Frontal cortex (tissue), 4 donors: ENCODE results near the gene C9orf85. TPM values are rescaled to one million over a fixed set of nuclear protein-coding genes. Genes with fewer than 3 reads are reported as not detected.
"Not testable (repeated sequence)": the region's sequence is repeated elsewhere in the genome, so short reads cannot be mapped to it uniquely, and the experiment has no call there.

Experiments used
- DNase-seq, 2 donors: peaks; one replicate each; pipeline ENCODE4 v3.0.0; 2012; ENCODE audit warnings: low spot score in 2 of 2
- FAIRE-seq: peaks from 2 replicates; lab custom pipeline; 2012; peaks lifted over from hg19 to GRCh38; lab: Jason Lieb, UNC
- total RNA-seq: library from RNA; depleted of rRNA; stranded (reverse); fragments of >200 nt; gene quantifications from one replicate; pipeline ENCODE4 v1.2.3, GENCODE V29; 2014
- donor health status: control.
- donor health status: control.
- donor health status: control.

The C9orf85 gene
- total RNA-seq, 1 donor from 2014 or later = 19.2 TPM

DNA sequence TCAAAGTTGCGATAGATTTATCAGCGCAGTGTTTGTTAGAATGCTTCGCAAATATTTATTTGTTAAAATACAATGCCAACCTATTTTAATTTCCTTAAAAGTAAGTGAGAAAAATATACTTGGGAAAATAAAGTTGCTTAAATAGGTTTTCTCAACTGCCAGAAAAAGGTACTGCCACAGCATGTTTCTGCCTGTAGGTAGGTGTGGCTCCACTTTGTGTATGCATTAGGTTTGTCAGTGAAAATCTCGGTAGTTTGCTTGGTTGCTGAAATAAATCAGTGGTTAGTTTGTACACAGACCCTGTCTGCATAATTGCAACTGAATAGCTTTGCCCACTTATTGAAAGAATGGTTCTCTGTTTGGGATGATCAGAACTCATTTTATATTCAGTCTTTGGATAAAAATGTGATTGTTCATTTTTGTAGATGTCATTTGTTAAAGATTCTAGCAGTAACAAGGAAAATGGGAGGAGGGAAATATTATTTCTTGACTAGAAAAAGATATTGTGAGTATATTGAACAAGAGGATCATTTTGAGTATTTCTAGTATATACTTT lies 25.7 kb downstream of the C9orf85 start:
- FAIRE-seq (no peak), DNase-seq (no peak)

DNA sequence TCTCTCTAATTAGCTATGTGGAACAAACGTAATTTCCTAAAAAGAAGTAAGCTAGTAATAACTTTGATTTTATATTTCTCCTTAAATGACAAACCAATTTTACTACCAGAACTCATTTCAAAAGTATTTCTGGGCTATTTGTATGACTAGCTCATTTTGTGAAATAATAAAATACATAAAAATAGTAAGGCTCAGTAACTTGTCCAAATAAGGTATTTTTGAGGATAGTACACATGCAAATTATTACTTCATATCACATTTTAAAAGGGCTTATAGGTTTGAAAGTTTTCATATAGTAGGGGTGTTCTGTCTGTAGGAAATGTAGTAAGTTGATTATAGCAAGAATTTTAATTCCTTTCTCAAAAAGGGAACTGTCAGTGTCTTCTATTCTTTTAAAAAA lies 26.5 kb downstream of the C9orf85 start:
- DNase-seq (no peak), FAIRE-seq (no peak)

DNA sequence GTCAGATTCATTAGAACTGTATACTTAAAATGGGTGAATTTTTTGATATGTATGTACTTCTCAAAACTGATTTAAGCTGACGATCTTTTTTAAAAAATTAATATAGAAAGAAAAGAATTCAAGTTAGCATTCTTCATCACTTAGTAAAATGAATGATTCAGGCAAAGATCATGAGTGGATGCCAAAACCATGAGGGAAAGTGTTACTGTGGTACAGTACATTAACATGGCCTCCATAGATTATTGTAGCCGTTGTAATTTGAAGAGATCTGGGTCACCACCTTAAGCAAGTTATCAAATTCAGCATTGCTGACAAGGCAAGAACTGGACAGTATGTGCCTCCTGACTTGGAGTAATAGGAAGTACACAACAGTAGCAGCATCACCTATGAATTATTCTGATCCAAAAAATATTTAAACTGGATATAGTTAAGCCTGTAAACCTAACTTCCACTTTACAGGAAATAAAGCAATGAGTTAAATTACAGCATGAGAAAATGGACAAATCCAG lies 29.7 kb downstream of the C9orf85 start:
- DNase-seq = no peak
- FAIRE-seq = no peak

DNA sequence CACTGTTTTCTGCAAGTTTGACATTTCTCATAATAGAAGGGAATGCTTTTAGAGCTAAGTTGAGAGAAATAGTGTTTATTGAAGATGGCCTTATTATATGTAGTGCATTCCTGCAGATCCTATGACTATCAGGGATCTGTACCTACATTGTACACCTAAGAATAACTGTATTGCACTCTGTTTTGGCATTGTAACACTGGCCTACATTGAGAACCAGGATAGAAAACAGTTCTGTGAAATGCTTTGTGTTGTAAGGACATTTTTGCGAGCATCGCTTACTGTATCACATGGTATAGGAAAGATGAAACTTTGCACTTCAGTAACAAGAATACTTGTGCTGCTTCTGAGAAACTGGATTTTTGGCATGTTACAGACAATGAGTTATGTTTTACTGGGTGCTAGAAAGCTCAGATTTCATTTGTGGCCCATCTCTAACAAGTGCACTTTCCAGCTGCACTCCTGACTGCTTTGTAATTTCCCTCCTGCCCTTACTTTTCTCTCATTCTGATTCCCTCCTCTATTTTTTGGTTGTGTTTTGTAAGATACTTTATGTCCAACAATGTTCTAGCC lies 30.6 kb downstream of the C9orf85 start:
- DNase-seq = no peak
- FAIRE-seq = no peak

DNA sequence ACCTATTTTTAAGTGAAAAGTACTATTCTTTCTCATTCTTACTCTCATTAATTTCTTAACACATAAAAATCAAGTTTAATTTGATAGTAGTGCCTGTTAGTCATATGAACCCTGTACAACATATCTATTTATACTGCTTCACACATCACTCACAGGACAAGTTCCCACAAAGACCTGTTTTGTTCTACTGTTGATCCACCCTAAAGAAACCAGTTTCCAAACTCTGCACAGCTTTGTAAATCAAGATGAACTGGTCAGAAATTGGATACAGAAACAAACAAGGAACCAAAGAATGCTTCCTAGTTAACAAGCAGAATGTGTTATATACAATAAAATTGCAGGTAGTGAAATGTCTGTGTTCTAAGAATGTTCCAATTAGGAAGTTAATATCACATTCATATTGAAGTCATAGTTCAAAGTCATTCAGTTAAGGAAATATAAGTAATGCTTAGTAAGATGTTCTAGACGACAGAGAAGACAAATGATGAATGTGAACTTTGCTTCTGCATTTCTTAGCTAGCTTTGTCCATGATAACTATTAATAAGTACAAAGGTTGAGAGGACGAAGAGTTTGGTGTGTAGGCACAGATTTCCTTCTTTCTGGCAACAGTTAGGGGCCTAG lies 33.4 kb downstream of the C9orf85 start:
- FAIRE-seq = no peak
- no peak for DNase-seq

DNA sequence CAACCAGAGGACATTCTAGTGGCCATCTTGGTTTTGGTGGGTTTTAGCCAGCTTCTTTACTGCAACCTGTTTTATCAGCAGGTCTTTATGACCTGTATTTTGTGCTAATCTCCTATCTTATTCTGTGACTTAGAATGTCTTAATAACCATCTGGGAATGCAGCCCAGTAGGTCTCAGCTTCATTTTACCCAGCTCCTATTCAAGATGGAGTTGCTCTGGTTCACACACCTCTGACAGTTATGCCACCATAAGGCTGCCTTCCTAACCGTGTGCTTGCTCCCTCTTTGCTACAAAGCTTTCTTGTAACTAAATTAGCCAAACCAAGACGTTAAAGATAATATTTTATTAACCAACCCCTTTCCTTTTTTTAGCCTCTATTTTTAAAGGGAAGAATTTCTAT lies 43.2 kb downstream of the C9orf85 start:
- not testable (repeated sequence) for FAIRE-seq, DNase-seq

DNA sequence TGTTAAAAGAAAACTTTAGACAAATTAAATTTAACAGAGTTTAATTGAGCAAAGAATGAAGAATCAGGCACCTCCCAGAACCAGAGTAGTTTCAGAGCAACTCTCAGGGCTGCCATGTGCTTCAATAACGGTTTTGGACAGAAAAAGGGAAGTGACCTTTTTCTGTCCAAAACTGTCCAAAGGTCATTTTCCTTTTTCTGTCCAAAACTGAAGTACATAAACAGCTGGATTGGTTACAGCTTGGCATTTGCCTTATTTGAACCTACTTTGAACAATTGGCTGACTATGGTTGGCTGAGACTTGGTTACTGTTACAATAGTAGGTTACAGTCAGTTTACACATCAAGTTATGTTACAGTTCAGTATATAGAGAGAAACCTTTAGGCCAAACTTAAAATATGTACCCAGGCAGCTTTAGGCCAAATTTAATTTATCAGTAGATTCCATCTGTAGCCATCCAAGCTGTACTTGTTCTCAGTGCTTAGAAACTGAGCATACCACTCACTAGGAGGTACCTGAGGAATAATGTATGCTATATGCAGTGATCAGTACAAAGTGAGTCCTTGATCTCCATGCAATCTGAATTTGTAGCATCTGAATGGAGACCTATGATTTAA lies 44.0 kb downstream of the C9orf85 start:
- no peak for FAIRE-seq
- DNase-seq = no peak

DNA sequence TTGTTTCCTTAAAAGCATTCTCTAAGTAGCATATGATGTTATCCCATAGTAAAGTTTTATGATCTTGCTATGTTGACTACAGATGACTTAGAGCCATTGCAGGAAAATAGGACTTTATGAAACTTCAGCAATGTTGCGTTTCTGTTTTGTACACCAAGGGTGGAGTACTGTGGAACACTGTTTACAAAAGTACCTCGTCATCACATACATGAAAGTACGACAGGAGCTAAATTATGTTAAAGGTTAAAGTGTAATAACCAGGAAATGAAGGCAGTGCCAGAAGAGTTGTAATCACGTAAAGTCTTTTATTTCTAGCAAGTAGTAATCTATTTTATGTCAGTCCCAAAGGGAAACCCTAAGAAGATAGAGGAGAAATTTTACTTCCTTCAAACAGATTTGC lies 50.9 kb downstream of the C9orf85 start:
- no peak for DNase-seq
- FAIRE-seq = no peak

DNA sequence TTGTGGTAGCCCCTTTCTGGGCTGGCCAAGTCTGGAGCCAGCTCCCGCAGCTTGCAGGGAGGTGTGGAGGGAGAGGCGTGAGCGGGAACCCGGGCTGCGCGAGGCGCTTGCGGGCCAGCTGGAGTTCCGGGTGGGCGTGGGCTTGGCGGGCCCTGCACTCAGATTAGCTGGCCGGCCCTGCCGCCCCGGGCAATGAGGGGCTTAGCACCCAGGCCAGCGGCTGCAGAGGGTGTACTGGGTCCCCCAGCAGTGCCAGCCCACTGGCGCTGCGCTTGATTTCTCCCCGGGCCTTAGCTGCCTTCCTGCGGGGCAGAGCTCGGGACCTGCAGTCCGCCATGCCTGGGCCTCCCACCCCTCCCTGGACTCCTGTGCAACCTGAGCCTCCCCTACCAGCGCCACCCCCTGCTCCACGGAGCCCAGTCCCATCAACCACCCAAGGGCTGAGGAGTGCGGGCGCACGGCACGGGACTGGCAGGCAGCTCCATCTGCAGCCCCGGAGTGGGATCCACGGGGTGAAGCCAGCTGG lies 52.1 kb downstream of the C9orf85 start:
- not testable (repeated sequence) for DNase-seq, FAIRE-seq

DNA sequence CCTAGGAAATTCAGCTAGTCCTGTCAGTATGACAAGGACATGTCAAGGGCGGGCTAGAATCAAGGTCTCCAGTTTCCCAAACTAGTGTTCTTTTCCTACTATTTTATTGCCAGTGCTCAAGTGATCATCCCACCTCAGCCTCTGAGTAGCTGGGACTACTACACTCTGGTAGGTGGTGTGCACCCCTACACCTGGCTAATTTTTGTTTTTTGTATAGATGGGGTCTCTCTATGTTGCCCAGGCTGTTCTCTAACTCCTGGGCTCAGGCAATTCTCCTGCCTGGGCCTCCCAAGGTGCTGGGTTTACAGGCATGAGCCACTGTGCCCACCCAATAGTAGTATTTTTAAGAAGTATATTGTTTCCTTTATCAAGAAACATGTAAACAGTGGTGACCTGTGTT lies 54.0 kb downstream of the C9orf85 start:
- no peak for DNase-seq
- FAIRE-seq = no peak

DNA sequence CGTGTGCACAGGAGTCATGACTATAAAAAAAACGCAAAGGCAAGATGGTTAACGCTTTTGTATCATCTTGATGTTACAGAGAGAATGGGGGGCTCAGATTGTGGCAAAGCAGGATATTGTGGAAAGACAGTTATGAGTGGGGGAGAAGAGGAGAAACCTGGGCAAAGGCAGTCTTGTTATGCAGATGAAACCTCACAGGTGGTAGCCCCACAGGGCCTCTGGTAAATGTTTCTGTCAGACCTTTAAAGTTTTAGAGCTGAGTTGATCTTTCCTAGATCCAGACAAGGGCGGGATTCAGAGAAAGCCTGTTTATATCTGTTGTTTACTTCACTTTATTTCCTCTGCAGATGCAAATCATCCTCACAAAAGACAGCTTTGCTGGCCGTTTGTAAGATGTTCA lies 55.2 kb downstream of the C9orf85 start:
- DNase-seq (no peak), FAIRE-seq (no peak)

DNA sequence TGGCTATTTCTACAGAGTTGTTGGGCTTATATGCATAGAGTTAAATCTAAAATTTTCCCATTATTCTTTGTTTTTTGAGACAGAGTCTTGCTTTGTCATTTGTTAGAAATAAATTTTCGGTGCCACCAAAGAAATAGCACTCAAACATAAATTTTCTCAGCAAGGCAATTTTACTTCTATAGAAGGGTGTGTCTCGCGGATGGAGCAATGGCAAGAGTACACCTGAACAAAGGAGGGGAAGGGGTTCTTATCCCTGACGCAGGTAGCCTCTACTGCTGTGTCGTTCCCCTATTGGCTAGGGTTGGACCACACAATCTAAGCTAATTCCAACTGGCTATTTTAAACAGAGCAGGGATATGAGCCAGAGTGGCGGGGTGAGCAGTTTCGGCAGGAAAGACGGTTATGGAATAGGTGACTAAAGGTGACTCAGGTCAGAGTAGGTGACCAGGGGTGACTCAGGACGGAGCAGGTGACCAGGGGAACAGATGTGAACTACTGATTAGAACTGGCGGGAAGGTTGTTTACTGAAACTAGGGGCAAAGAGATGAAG lies 57.2 kb downstream of the C9orf85 start:
- FAIRE-seq (no peak), DNase-seq (no peak)

DNA sequence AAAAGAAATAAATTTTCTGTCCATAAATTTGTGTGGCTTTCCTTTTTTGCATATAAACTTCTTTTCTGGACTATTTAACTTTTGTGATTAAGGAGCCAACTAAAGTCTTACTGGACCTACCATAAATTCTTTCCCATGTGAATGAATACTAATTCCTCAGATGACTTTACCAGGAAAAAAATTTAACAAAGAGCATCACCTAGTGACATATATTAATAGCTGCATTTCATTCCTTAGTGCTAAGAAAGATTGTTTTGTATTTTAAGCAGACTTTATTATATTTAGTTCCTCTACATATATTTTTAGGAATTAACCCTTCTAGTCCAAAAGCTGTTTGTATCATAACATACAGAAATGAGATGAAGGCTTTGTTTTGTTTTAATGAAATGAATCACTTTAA lies 64.4 kb downstream of the C9orf85 start:
- peak; percentile 74 for FAIRE-seq

DNA sequence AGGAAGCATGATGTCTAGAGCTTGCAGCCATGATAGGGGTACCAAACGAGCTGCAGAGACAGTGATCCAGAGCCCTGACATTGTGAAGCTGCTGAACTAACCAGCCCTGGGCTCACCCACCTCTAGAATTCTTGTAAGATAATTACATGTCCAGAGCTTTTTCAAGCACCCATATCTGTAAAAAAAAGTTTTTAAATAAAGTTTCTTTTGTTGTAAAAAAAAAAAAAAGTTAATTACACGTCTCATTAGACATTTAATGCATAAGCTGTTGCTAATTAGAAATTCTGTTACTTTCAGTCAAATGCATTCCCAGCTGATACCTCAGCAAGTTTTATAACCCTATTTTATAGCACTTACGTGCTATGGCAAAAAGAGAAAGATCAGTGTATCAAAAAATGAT lies 65.6 kb downstream of the C9orf85 start:
- DNase-seq (no peak), FAIRE-seq (no peak)

More for the DNA sequence above, 64.4 kb downstream of the C9orf85 start:
- no peak for DNase-seq

DNA sequence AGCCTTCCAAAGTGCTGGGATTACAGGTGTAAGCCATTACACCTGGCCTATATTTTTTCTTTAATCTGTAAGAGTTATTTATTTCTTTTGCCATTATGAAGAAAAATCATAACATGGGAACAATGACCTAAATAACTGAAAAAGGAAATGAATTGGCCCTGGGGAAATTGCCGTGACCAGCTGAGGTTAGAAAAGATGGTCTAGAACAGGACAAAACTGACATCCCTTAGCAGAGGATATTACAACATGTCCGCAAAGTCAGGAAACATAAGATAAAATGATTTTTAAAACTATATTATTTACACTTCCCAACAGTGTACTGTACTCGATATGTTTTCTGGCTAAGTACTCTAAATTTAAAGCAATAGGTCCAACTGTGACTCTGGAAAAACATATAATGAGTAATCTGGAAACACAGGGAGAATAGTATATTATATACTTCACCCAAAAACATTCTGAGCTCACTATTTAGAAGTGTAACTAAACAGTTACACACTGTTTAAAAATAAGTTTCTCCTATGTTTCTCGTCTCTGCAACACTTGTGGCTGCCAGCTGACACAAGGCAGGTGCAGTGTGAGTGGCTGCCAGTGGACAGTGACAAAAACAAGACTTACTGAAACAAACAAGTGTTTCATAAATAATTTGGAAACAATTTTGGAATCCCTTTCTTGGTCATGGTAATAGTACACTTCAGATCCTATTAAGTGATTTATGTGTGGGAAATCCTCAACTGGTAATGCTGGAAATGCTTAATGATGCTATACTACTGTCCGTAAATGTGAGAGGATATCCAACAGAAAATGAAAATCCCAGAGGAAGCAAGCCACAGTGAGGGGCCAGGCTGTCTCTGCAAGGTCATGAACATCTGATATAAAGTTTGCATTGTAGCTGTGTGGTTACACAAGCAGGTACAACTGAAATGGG lies 69.1 kb downstream of the C9orf85 start:
- no peak for FAIRE-seq
- no peak for DNase-seq

DNA sequence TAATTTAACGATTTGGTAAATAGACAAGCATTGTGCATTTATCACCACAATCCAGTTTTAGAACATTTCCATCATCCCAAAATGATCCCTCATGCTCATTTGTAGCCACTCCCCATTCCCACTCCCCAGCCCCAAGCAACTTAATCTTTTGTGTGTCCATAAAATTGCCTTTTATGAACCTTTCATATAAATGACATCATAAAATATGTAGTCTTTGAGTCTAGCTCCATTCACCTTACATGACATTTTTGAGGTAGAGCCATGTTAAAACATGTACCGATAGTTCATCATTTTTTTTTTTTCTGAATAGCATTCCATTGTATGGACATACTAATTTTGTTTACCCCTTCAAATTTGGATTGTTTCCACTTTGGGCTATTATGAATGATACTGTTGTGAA lies 70.5 kb downstream of the C9orf85 start:
- no peak for DNase-seq
- FAIRE-seq = no peak

DNA sequence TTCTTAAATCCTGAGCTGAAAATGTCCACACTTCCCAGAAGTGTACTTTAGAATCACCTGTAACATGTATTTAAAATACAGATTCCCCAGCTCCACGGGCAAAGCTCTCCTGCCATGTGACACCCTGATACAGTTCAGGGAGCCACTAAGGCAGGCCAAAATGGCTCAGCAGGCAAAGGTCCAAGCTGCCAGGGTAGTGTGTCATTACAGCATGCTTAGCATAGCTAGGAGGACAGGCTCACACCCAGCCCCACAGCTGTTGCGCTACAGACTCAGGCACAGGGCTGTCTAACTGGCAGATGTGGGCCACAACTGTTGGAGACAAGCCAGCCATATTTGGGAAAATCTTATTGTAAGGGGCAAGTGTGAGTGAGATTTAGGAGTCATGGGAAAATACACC lies 73.0 kb downstream of the C9orf85 start:
- DNase-seq (no peak), FAIRE-seq (no peak)

DNA sequence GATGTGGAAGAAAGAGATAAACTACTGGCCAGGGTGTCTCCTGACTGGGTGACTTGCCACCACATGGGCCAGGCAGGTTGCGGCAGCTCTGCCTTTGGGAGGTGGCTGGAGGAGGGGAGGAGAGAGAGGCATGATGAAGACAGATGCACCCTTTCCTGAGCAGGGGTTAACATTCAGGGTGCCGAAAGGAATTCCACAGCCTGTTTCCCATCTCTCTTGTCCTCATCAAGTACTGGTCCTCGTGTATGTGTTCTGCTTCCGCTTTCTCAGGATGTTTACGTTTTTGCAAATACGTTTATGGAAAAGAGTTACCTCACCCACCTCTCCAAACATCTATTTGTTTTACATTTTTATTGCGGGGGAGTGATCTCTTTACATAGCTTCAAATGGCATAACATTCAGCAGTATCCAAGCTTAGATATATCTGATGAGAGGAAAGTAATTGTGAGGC lies 73.4 kb downstream of the C9orf85 start:
- no peak for FAIRE-seq

DNA sequence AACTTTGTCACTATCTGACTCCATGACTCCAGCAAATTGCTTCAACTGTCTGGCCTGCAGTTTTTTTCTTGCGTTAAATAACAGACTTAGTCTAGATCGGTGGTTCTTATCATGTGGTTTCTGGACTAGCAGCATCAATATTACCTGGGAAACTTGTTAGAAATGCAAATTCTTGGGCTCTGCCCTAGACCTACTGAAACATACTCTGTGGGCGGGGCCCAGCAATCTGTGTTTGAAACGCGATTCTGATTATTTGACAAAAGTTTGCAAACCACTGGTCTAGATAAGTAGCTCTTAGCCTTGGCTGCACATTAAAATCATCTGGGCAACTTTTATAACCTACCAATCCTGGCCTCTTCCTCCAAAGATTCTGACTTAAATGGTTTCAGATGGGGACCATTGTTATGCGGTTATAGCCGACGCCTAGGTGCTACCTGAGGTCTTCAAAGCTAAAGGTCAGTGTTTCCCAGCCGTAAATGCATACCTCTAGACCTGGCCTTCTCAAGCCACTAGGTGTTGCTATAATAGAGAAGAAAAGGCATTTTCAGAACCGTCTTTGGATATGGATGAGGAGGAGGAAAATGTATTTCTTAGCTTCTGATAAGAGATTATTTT lies 74.0 kb downstream of the C9orf85 start:
- DNase-seq (no peak), FAIRE-seq (no peak)

More for the DNA sequence above, 73.4 kb downstream of the C9orf85 start:
- no peak for DNase-seq
